ENCODE measurements around the gene SLC35F3.
"Not testable (repeated sequence)": the region's sequence is repeated elsewhere in the genome, so short reads cannot be mapped to it uniquely, and the experiment has no call there.

Gene SLC35F3

GRCh38 chr1:234111458-234112142 lies 207.1 kb downstream of the SLC35F3 start:
- peak; percentile 46 for DNase-seq

- DNase-seq: peak; percentile 81
Observed at GRCh38 chr1:234114648-234115307, 210.3 kb downstream of the SLC35F3 start.

GRCh38 chr1:234118911-234119310 lies 214.4 kb downstream of the SLC35F3 start:
- DNase-seq: no peak

- no peak for DNase-seq
Observed at GRCh38 chr1:234119431-234119830, 215.0 kb downstream of the SLC35F3 start.

- DNase-seq: peak; percentile 65
Observed at GRCh38 chr1:234120327-234120944, 216.0 kb downstream of the SLC35F3 start.

- DNase-seq: not testable (repeated sequence)
Observed at GRCh38 chr1:234121659-234122058, 217.2 kb downstream of the SLC35F3 start.

GRCh38 chr1:234122571-234122970 lies 218.1 kb downstream of the SLC35F3 start:
- DNase-seq: not testable (repeated sequence)

GRCh38 chr1:234123867-234124266 lies 219.4 kb downstream of the SLC35F3 start:
- peak; percentile 21 for DNase-seq

GRCh38 chr1:234125283-234125682 lies 220.8 kb downstream of the SLC35F3 start:
- peak; percentile 88 for DNase-seq

GRCh38 chr1:234125714-234126113 lies 221.2 kb downstream of the SLC35F3 start:
- no peak for DNase-seq

- DNase-seq: peak; percentile 36
Observed at GRCh38 chr1:234127026-234127671, 222.7 kb downstream of the SLC35F3 start.

GRCh38 chr1:234132795-234133194 lies 228.3 kb downstream of the SLC35F3 start:
- no peak for DNase-seq

GRCh38 chr1:234134878-234135277 lies 230.4 kb downstream of the SLC35F3 start:
- peak; percentile 38 for DNase-seq

GRCh38 chr1:234135501-234135900 lies 231.0 kb downstream of the SLC35F3 start:
- peak; percentile 93 for DNase-seq

- DNase-seq: no peak
Observed at GRCh38 chr1:234136073-234136472, 231.6 kb downstream of the SLC35F3 start.

GRCh38 chr1:234139966-234140365 lies 235.5 kb downstream of the SLC35F3 start:
- DNase-seq: no peak

GRCh38 chr1:234140388-234140787 lies 235.9 kb downstream of the SLC35F3 start:
- no peak for DNase-seq

GRCh38 chr1:234141006-234141405 lies 236.5 kb downstream of the SLC35F3 start:
- no peak for DNase-seq

GRCh38 chr1:234143681-234144080 lies 239.2 kb downstream of the SLC35F3 start:
- peak; percentile 36 for DNase-seq

- DNase-seq: no peak
Observed at GRCh38 chr1:234144901-234145300, 240.4 kb downstream of the SLC35F3 start.

GRCh38 chr1:234148350-234148749 lies 243.9 kb downstream of the SLC35F3 start:
- DNase-seq: no peak

- DNase-seq: no peak
Observed at GRCh38 chr1:234148816-234149215, 244.3 kb downstream of the SLC35F3 start.

GRCh38 chr1:234149217-234149616 lies 244.7 kb downstream of the SLC35F3 start:
- DNase-seq: no peak

- no peak for DNase-seq
Observed at GRCh38 chr1:234150892-234151291, 246.4 kb downstream of the SLC35F3 start.
